ENCODE data around the gene PCDHB8.
"Not testable (repeated sequence)": the region's sequence is repeated elsewhere in the genome, so short reads cannot be mapped to it uniquely, and the experiment has no call there.

PCDHB8 gene

GRCh38 chr5:141177577-141178191 is at the start of gene PCDHB8:
PCDHB8 (plus strand) TSS chr5:141177790; CDS start chr5:141178035, 245 bp downstream.
- DNase-seq (ENCODE audit: low spot score), result peak; percentile 29

DNA sequence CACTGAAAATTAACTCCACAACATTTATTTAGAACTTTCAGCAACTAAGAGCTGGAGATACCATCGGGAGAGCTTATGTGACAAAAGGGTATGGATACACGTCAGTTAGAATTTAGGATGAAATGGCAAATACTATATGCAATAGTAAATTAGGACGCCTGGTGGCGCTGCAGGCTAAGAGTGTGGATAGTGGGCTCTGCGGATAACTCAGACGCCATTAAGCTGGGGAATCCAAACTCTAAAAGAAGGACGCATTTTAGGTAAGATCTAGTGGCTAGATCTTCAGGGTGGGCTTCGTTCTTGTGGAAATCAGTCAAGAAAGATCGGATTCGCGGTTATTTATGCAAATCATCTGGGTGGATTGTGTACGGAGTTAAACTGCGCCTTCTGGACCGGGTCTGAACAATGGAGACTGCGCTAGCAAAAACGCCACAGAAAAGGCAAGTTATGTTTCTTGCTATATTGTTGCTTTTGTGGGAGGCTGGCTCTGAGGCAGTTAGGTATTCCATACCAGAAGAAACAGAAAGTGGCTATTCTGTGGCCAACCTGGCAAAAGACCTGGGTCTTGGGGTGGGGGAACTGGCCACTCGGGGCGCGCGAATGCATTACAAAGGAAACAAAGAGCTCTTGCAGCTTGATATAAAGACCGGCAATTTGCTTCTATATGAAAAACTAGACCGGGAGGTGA is 42.4 kb upstream of the PCDHB8 start, which contains the start of gene PCDHB5:
Gene PCDHB5 (plus strand): TSS at position 177 of the 688 bp plus-strand sequence. CDS start 229 bp downstream, at position 406.
- DNase-seq (ENCODE audit: low spot score), result no peak

DNA sequence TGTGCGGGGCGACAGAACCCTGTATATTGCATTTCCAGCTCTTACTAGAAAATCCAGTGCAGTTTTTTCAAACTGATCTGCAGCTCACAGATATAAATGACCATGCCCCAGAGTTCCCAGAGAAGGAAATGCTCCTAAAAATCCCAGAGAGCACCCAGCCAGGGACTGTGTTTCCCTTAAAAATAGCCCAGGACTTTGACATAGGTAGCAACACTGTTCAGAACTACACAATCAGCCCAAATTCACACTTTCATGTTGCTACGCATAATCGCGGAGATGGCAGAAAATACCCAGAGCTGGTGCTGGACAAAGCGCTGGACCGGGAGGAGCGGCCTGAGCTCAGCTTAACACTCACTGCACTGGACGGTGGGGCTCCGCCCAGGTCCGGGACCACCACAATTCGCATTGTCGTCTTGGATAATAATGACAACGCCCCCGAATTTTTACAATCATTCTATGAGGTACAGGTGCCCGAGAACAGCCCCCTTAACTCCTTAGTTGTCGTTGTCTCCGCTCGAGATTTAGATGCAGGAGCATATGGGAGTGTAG is 41.8 kb upstream of the PCDHB8 start:
- DNase-seq (ENCODE audit: low spot score), result no peak

DNA sequence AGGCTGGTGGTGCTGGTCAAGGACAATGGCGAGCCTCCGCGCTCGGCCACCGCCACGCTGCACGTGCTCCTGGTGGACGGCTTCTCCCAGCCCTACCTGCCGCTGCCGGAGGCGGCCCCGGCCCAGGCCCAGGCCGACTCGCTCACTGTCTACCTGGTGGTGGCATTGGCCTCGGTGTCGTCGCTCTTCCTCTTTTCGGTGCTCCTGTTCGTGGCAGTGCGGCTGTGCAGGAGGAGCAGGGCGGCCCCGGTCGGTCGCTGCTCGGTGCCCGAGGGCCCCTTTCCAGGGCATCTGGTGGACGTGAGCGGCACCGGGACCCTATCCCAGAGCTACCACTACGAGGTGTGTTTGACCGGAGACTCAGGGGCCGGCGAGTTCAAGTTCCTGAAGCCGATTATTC is 40.2 kb upstream of the PCDHB8 start:
- not testable (repeated sequence) for DNase-seq (ENCODE audit: low spot score)

DNA sequence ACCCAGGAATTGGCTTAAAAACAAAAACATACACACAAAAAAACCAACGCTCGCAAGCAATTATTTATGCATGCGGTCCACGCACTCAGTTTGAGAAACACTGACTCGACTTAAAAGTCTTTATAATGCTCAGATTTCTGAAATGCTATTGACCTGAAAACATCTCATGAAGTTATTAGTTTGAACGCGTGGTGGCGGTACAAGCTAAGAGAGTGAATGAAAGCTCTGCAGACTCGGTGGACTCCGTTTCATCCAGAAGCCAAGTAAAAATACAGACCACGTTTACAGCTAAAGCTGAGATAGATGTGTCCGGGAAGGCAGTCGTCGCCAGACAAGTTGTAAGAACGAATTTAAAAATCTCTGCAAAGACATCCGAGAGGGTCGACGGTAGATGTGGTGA is 27.8 kb upstream of the PCDHB8 start, which contains the start of gene PCDHB6:
Gene PCDHB6 (plus strand): TSS at position 246 of the 400 bp plus-strand sequence. CDS start 201 bp downstream, outside the sequence.
- no peak for DNase-seq (ENCODE audit: low spot score)

DNA sequence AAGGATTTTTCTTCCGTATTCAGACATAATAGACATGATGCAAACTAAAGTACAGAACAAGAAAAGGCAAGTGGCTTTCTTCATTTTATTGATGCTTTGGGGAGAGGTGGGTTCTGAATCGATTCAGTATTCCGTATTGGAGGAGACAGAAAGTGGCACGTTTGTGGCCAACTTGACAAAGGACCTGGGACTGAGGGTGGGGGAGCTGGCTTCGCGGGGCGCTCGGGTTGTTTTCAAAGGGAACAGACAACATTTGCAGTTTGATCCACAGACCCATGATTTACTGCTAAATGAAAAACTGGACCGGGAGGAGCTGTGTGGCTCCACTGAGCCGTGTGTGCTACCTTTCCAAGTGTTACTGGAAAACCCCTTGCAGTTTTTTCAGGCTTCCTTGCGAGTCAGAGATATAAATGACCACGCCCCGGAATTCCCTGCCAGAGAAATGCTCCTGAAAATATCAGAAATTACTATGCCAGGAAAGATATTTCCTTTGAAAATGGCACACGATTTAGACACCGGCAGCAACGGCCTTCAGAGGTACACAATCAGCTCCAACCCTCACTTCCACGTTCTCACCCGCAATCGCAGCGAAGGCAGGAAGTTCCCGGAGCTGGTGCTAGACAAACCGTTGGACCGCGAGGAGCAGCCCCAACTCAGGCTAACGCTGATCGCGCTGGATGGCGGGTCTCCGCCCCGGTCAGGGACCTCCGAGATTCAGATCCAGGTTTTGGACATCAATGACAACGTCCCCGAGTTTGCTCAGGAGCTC is 27.2 kb upstream of the PCDHB8 start:
- no peak for DNase-seq (ENCODE audit: low spot score)

DNA sequence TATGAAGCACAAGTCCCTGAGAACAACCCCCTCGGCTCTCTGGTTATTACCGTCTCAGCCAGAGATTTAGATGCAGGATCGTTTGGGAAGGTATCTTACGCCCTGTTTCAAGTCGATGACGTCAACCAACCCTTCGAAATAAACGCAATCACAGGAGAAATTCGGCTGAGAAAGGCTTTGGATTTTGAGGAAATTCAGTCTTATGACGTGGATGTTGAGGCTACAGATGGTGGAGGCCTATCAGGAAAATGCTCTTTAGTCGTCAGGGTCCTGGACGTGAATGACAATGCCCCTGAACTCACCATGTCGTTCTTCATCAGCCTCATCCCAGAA is 26.6 kb upstream of the PCDHB8 start:
- DNase-seq (ENCODE audit: low spot score), result no peak

GRCh38 chr5:141151632-141152031 is 26.0 kb upstream of the PCDHB8 start:
- DNase-seq (ENCODE audit: low spot score), result not testable (repeated sequence)

DNA sequence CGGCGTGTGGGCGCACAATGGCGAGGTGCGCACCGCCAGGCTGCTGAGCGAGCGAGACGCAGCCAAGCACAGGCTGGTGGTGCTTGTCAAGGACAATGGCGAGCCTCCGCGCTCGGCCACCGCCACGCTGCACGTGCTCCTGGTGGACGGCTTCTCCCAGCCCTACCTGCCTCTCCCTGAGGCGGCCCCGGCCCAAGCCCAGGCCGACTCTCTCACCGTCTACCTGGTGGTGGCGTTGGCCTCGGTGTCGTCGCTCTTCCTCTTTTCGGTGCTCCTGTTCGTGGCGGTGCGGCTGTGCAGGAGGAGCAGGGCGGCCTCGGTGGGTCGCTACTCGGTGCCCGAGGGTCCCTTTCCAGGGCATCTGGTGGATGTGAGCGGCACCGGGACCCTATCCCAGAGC is 25.5 kb upstream of the PCDHB8 start:
- not testable (repeated sequence) for DNase-seq (ENCODE audit: low spot score)

- DNase-seq (ENCODE audit: low spot score), result no peak
Observed at GRCh38 chr5:141155540-141156374, 21.8 kb upstream of the PCDHB8 start.

DNA sequence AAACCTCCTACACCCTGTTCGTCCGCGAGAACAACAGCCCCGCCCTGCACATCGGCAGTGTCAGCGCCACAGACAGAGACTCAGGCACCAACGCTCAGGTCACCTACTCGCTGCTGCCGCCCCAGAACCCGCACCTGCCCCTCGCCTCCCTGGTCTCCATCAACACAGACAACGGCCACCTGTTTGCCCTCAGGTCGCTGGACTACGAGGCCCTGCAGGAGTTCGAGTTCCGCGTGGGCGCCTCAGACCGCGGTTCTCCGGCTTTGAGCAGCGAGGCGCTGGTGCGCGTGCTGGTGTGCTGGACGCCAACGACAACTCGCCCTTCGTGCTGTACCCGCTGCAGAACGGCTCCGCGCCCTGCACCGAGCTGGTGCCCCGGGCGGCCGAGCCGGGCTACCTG is 20.2 kb upstream of the PCDHB8 start:
- not testable (repeated sequence) for DNase-seq (ENCODE audit: low spot score)

DNA sequence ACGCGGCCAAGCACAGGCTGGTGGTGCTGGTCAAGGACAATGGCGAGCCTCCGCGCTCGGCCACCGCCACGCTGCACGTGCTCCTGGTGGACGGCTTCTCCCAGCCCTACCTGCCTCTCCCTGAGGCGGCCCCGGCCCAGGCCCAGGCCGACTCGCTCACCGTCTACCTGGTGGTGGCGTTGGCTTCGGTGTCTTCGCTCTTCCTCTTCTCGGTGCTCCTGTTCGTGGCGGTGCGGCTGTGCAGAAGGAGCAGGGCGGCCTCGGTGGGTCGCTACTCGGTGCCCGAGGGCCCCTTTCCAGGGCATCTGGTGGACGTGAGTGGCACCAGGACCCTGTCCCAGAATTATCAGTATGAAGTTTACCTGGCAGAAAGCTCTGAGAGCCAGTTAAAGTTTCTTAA is 19.7 kb upstream of the PCDHB8 start:
- not testable (repeated sequence) for DNase-seq (ENCODE audit: low spot score)

GRCh38 chr5:141172381-141173204 is 5.0 kb upstream of the PCDHB8 start, which contains the start of gene PCDHB7:
PCDHB7 (plus strand) TSS chr5:141172644; CDS start chr5:141172836, 192 bp downstream.
- DNase-seq (ENCODE audit: low spot score), result peak; percentile 36

DNA sequence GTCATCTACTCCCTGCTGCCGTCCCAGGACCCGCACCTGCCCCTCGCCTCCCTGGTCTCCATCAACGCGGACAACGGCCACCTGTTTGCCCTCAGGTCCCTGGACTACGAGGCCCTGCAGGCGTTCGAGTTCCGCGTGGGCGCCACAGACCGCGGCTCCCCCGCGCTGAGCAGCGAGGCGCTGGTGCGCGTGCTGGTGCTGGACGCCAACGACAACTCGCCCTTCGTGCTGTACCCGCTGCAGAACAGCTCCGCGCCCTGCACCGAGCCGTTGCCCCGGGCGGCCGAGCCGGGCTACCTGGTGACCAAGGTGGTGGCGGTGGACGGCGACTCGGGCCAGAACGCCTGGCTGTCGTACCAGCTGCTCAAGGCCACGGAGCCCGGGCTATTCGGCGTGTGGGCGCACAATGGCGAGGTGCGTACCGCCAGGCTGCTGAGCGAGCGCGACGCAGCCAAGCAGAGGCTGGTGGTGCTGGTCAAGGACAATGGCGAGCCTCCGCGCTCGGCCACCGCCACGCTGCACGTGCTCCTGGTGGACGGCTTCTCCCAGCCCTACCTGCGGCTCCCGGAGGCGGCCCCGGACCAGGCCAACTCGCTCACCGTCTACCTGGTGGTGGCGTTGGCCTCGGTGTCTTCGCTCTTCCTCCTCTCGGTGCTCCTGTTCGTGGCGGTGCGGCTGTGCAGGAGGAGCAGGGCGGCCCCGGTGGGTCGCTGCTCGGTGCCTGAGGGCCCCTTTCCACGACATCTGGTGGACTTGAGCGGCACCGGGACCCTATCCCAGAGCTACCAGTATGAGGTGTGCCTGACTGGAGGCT is 3.1 kb upstream of the PCDHB8 start:
- DNase-seq (ENCODE audit: low spot score), result not testable (repeated sequence)

DNA sequence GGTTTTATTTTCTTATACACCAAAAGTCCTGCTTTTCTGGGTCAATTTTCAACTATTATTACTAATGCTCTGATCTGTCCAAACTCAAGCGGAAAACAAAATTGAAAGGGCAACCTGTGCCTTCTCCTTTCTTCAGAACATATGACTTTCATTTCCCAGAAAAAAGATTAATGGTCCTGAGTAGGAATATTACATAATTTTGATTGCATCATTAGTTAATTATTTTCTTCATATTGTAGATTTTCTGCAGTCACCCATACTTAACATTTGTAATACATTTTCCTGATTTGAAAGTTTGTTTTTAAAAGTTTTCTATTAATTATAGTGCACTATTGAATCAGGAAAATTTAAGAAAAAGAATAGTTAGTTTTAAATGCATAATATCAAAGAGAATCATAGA is 1.7 kb upstream of the PCDHB8 start:
- DNase-seq (ENCODE audit: low spot score), result no peak

DNA sequence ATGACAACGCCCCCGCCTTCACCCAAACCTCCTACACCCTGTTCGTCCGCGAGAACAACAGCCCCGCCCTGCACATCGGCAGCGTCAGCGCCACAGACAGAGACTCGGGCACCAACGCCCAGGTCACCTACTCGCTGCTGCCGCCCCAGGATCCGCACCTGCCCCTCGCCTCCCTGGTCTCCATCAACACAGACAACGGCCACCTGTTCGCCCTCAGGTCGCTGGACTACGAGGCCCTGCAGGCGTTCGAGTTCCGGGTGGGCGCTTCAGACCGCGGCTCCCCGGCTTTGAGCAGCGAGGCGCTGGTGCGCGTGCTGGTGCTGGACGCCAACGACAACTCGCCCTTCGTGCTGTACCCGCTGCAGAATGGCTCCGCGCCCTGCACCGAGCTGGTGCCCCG is 1.8 kb downstream of the PCDHB8 start:
- DNase-seq (ENCODE audit: low spot score), result not testable (repeated sequence)

- not testable (repeated sequence) for DNase-seq (ENCODE audit: low spot score)
Observed at GRCh38 chr5:141179876-141180275, 2.3 kb downstream of the PCDHB8 start.

DNA sequence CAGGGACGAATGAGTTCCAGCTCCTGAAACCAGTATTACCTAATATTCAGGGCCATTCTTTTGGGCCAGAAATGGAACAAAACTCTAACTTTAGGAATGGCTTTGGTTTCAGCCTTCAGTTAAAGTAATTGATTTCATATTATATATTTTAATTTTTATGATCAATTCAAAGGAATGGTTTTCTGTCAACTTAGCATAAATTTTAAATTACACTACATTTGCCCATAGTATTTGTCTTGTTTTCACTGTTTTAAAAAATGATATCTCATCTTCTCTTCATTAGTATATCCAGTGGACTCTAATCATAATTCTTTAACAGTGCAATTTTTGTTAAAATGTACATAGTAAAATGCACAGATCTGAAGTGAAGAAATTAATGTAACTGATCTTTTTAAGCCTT is 2.7 kb downstream of the PCDHB8 start:
- no peak for DNase-seq (ENCODE audit: low spot score)

GRCh38 chr5:141182248-141182647 is 4.7 kb downstream of the PCDHB8 start, which contains the start of gene PCDHB16:
PCDHB16 (plus strand) TSS chr5:141182387; CDS start chr5:141182560, 173 bp downstream.
- no peak for DNase-seq (ENCODE audit: low spot score)

Data from SW480 (cell line).